GM23338 (cell line): Measurements from ENCODE around the gene KCNK16. TPM values are rescaled to one million over a fixed set of nuclear protein-coding genes. Genes with fewer than 3 reads are reported as not detected.

Experiments used
- ATAC-seq: fragments of 200-7000 bp; cut with Tn5 transposase; 3 replicates; pipeline ENCODE4 v1.9.1; 2020
- DNase-seq: peaks from one replicate; pipeline ENCODE4 v3.0.0-alpha.2; 2015; ENCODE audit warnings: low spot score
- H2AFZ ChIP-seq: fragments of 200-600 bp; sonication (generic); 2 replicates; pipeline ENCODE4 v1.8.0; 2016; ENCODE audit warnings: antibody characterized with exemption, mild to moderate bottlenecking, moderate library complexity
- H3F3A ChIP-seq: fragments of 200-600 bp; sonication (generic); replicated peaks from 2 replicates; pipeline ENCODE4 v1.8.0; 2017; ENCODE audit warnings: antibody characterized with exemption, mixed run types, low read depth
- H3K27ac ChIP-seq: fragments of 200-600 bp; sonication (generic); 2 replicates; pipeline ENCODE4 v1.6.1; 2016; ENCODE audit warnings: low read depth
- H3K27me3 ChIP-seq: fragments of 200-600 bp; sonication (generic); 2 replicates; pipeline ENCODE4 v1.8.0; 2016; ENCODE audit warnings: mild to moderate bottlenecking, mixed run types, moderate library complexity; ENCODE audit not compliant: insufficient read depth
- H3K36me3 ChIP-seq: fragments of 200-600 bp; sonication (generic); 2 replicates; pipeline ENCODE4 v1.8.0; 2016; ENCODE audit warnings: mild to moderate bottlenecking; ENCODE audit not compliant: insufficient read depth
- H3K4me1 ChIP-seq: fragments of 200-600 bp; sonication (generic); 2 replicates; pipeline ENCODE4 v1.8.0; 2016; ENCODE audit warnings: mild to moderate bottlenecking, moderate library complexity; ENCODE audit not compliant: insufficient read depth
- H3K4me2 ChIP-seq: fragments of 200-600 bp; sonication (generic); 2 replicates; pipeline ENCODE4 v1.7.1; 2017; ENCODE audit warnings: mixed run types
- H3K4me3 ChIP-seq: fragments of 200-600 bp; sonication (generic); 2 replicates; pipeline ENCODE4 v1.6.1; 2016; ENCODE audit warnings: mixed run types
- H3K79me2 ChIP-seq: fragments of 200-600 bp; sonication (generic); replicated peaks from 2 replicates; pipeline ENCODE4 v1.8.0; 2017; ENCODE audit warnings: mild to moderate bottlenecking; ENCODE audit not compliant: insufficient read depth
- H3K9me2 ChIP-seq: fragments of 200-600 bp; sonication (generic); 2 replicates; pipeline ENCODE4 v1.8.0; 2017; ENCODE audit not compliant: insufficient read depth
- H4K20me1 ChIP-seq: fragments of 200-600 bp; sonication (generic); replicated peaks from 2 replicates; pipeline ENCODE4 v1.8.0; 2017; ENCODE audit warnings: mild to moderate bottlenecking; ENCODE audit not compliant: insufficient read depth
- H3K27ac Mint-ChIP-seq: 2 replicates; pipeline ENCODE4 v1.8.0; 2020; ENCODE audit warnings: inconsistent platforms, mild to moderate bottlenecking, moderate library complexity, mixed read lengths
- H3K27me3 Mint-ChIP-seq: 3 replicates; pipeline ENCODE4 v1.8.0; 2022; ENCODE audit warnings: low read depth, mild to moderate bottlenecking, moderate library complexity, mixed read lengths, inconsistent platforms; ENCODE audit not compliant: insufficient read depth, poor library complexity
- H3K36me3 Mint-ChIP-seq: 3 replicates; pipeline ENCODE4 v1.8.0; 2021; ENCODE audit warnings: low read depth, mild to moderate bottlenecking, inconsistent platforms, moderate library complexity, mixed read lengths
- H3K4me1 Mint-ChIP-seq: 3 replicates; pipeline ENCODE4 v1.8.0; 2020; ENCODE audit warnings: mild to moderate bottlenecking, inconsistent platforms, mixed read lengths
- H3K4me3 Mint-ChIP-seq: 3 replicates; pipeline ENCODE4 v1.8.0; 2021; ENCODE audit warnings: moderate library complexity, mild to moderate bottlenecking, inconsistent platforms, mixed read lengths
- H3K9me3 Mint-ChIP-seq: 3 replicates; pipeline ENCODE4 v1.8.0; 2020; ENCODE audit warnings: moderate library complexity, mild to moderate bottlenecking, inconsistent platforms, mixed read lengths
- CREB1 ChIP-seq: fragments of 250-450 bp; sonication (Bioruptor Pico); IDR thresholded peaks from 2 replicates; pipeline ENCODE4 v1.5.0; 2020; ENCODE audit warnings: low read depth, mild to moderate bottlenecking, moderate library complexity
- EZH2 ChIP-seq: fragments of 200-600 bp; sonication (generic); IDR thresholded peaks from one replicate; pipeline ENCODE4 v1.8.0; 2017; ENCODE audit warnings: antibody characterized with exemption, mild to moderate bottlenecking, low read depth; ENCODE audit not compliant: unreplicated experiment
- EZH2phosphoT487 ChIP-seq: fragments of 200-600 bp; sonication (generic); IDR thresholded peaks from one replicate; pipeline ENCODE4 v1.8.1; 2018; ENCODE audit warnings: antibody characterized with exemption; ENCODE audit not compliant: unreplicated experiment
- JUNB ChIP-seq: IDR thresholded peaks from one replicate; pipeline ENCODE4 v1.6.1; 2016; ENCODE audit warnings: antibody characterized with exemption; ENCODE audit not compliant: unreplicated experiment
- NANOG ChIP-seq: IDR thresholded peaks from 2 replicates; pipeline ENCODE4 v1.6.1; 2016; ENCODE audit warnings: antibody characterized with exemption, borderline replicate concordance
- POLR2AphosphoS5 ChIP-seq: IDR thresholded peaks from 2 replicates; pipeline ENCODE4 v1.6.1; 2016; ENCODE audit warnings: antibody characterized with exemption, low read depth
- STAT1 ChIP-seq: IDR thresholded peaks from one replicate; pipeline ENCODE4 v1.6.1; 2016; ENCODE audit warnings: antibody characterized with exemption; ENCODE audit not compliant: unreplicated experiment
- ZNF114 ChIP-seq: fragments of 250-450 bp; sonication (Bioruptor Pico); IDR thresholded peaks from 2 replicates; pipeline ENCODE4 v1.5.0; 2020; ENCODE audit warnings: mild to moderate bottlenecking, moderate library complexity
- ZNF331 ChIP-seq: fragments of 250-450 bp; sonication (Bioruptor Pico); IDR thresholded peaks from 2 replicates; pipeline ENCODE4 v1.5.0; 2020; ENCODE audit warnings: low read depth, mild to moderate bottlenecking, moderate library complexity
- polyA plus RNA-seq: library from polyadenylated mRNA; unstranded; fragments of >200 nt; fragmentation: Nextera tagmentation; extraction: Ambion mirVana; gene quantifications from 2 replicates; pipeline ENCODE4 v1.2.1, GENCODE V29; 2016
- total RNA-seq: library from RNA; depleted of rRNA; stranded (reverse); fragments of >200 nt; shearing (Covaris generic); gene quantifications from 2 replicates; pipeline ENCODE4 v1.2.3, GENCODE V29; 2014
- TF ChIP-seq, protein P1 (sequence below): fragments of 250-450 bp; sonication (Bioruptor Pico); IDR thresholded peaks from 2 replicates; pipeline ENCODE4 v1.5.0; 2020; ENCODE audit warnings: mild to moderate bottlenecking, moderate library complexity
- TF ChIP-seq, protein P2 (sequence below): IDR thresholded peaks from one replicate; pipeline ENCODE4 v1.6.1; 2018; ENCODE audit warnings: antibody characterized with exemption; ENCODE audit not compliant: unreplicated experiment
- TF ChIP-seq, protein P3 (sequence below), 2 experiments: fragments of 200-600 bp in 1 of 2; sonication (generic) in 1 of 2; conservative IDR thresholded peaks; 2 replicates each; pipeline versions ENCODE4 v1.5.1 to v1.6.1; 2016 to 2017; ENCODE audit warnings: antibody characterized with exemption in 2 of 2, low read depth in 2 of 2, mild to moderate bottlenecking in 2 of 2, moderate library complexity in 1 of 2
- TF ChIP-seq, protein P4 (sequence below): IDR thresholded peaks from 2 replicates; pipeline ENCODE4 v1.6.1; 2016; ENCODE audit warnings: antibody characterized with exemption

The KCNK16 gene
- total and polyA plus RNA-seq, 2 experiments from 2014 or later = not detected

DNA sequence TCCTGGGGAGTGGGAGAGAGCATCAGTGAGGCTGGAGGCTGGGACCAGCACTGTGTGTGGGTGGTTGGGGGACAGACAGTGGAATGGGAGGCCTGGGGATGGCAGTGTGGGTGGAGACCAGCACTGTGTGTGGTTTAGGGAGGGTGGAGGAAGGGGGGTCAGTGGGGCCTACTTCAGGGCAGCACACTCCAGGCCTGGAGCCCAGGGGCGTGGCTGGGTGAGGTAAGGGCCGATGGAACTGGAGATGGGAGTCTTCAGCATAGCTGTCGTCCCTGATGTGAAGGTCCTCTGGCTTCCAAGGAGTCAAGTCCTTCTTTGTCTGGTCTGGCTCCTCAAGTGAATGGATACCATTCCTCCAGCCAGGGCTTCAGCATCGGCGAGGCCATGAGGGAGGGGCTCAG lies 26.9 kb downstream of the KCNK16 start:
- Histone ChIP-seq H3F3A (no peaks in the 10 kb centered on the region), H3K9me2 (peaks cover 11% of the 10 kb centered on the region), H4K20me1 (no peaks in the 10 kb centered on the region), H3K4me2 (no peak overlapping the region), H3K27me3 (no peaks in the 10 kb centered on the region), H3K4me3 (no peak overlapping the region), H3K4me1 (peaks cover 27% of the 10 kb centered on the region), H3K79me2 (no peaks in the 10 kb centered on the region), H2AFZ (no peak overlapping the region), H3K36me3 (no peaks in the 10 kb centered on the region), H3K27ac (no peak overlapping the region)
- no peak for DNase-seq
- no peaks in the 10 kb centered on the region for H3K36me3 Mint-ChIP-seq
- peaks cover 31% of the 10 kb centered on the region for H3K4me1 Mint-ChIP-seq
- TF ChIP-seq NANOG = no peak
- TF ChIP-seq EZH2phosphoT487 = no peak
- no peak for TF ChIP-seq ZNF331
- TF ChIP-seq, protein P1, sequence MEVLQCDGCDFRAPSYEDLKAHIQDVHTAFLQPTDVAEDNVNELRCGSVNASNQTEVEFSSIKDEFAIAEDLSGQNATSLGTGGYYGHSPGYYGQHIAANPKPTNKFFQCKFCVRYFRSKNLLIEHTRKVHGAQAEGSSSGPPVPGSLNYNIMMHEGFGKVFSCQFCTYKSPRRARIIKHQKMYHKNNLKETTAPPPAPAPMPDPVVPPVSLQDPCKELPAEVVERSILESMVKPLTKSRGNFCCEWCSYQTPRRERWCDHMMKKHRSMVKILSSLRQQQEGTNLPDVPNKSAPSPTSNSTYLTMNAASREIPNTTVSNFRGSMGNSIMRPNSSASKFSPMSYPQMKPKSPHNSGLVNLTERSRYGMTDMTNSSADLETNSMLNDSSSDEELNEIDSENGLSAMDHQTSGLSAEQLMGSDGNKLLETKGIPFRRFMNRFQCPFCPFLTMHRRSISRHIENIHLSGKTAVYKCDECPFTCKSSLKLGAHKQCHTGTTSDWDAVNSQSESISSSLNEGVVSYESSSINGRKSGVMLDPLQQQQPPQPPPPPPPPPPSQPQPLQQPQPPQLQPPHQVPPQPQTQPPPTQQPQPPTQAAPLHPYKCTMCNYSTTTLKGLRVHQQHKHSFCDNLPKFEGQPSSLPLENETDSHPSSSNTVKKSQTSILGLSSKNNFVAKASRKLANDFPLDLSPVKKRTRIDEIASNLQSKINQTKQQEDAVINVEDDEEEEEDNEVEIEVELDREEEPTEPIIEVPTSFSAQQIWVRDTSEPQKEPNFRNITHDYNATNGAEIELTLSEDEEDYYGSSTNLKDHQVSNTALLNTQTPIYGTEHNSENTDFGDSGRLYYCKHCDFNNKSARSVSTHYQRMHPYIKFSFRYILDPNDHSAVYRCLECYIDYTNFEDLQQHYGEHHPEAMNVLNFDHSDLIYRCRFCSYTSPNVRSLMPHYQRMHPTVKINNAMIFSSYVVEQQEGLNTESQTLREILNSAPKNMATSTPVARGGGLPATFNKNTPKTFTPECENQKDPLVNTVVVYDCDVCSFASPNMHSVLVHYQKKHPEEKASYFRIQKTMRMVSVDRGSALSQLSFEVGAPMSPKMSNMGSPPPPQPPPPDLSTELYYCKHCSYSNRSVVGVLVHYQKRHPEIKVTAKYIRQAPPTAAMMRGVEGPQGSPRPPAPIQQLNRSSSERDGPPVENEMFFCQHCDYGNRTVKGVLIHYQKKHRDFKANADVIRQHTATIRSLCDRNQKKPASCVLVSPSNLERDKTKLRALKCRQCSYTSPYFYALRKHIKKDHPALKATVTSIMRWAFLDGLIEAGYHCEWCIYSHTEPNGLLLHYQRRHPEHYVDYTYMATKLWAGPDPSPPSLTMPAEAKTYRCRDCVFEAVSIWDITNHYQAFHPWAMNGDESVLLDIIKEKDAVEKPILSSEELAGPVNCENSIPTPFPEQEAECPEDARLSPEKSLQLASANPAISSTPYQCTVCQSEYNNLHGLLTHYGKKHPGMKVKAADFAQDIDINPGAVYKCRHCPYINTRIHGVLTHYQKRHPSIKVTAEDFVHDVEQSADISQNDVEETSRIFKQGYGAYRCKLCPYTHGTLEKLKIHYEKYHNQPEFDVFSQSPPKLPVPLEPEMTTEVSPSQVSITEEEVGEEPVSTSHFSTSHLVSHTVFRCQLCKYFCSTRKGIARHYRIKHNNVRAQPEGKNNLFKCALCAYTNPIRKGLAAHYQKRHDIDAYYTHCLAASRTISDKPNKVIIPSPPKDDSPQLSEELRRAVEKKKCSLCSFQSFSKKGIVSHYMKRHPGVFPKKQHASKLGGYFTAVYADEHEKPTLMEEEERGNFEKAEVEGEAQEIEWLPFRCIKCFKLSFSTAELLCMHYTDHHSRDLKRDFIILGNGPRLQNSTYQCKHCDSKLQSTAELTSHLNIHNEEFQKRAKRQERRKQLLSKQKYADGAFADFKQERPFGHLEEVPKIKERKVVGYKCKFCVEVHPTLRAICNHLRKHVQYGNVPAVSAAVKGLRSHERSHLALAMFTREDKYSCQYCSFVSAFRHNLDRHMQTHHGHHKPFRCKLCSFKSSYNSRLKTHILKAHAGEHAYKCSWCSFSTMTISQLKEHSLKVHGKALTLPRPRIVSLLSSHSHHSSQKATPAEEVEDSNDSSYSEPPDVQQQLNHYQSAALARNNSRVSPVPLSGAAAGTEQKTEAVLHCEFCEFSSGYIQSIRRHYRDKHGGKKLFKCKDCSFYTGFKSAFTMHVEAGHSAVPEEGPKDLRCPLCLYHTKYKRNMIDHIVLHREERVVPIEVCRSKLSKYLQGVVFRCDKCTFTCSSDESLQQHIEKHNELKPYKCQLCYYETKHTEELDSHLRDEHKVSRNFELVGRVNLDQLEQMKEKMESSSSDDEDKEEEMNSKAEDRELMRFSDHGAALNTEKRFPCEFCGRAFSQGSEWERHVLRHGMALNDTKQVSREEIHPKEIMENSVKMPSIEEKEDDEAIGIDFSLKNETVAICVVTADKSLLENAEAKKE (CRISPR knock-in tag) = no peak
- TF ChIP-seq ZNF114 (CRISPR knock-in tag) = no peak
- TF ChIP-seq POLR2AphosphoS5 = no peak
- TF ChIP-seq STAT1 = no peak
- TF ChIP-seq, protein P2, sequence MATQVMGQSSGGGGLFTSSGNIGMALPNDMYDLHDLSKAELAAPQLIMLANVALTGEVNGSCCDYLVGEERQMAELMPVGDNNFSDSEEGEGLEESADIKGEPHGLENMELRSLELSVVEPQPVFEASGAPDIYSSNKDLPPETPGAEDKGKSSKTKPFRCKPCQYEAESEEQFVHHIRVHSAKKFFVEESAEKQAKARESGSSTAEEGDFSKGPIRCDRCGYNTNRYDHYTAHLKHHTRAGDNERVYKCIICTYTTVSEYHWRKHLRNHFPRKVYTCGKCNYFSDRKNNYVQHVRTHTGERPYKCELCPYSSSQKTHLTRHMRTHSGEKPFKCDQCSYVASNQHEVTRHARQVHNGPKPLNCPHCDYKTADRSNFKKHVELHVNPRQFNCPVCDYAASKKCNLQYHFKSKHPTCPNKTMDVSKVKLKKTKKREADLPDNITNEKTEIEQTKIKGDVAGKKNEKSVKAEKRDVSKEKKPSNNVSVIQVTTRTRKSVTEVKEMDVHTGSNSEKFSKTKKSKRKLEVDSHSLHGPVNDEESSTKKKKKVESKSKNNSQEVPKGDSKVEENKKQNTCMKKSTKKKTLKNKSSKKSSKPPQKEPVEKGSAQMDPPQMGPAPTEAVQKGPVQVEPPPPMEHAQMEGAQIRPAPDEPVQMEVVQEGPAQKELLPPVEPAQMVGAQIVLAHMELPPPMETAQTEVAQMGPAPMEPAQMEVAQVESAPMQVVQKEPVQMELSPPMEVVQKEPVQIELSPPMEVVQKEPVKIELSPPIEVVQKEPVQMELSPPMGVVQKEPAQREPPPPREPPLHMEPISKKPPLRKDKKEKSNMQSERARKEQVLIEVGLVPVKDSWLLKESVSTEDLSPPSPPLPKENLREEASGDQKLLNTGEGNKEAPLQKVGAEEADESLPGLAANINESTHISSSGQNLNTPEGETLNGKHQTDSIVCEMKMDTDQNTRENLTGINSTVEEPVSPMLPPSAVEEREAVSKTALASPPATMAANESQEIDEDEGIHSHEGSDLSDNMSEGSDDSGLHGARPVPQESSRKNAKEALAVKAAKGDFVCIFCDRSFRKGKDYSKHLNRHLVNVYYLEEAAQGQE = no peak
- TF ChIP-seq, protein P3, sequence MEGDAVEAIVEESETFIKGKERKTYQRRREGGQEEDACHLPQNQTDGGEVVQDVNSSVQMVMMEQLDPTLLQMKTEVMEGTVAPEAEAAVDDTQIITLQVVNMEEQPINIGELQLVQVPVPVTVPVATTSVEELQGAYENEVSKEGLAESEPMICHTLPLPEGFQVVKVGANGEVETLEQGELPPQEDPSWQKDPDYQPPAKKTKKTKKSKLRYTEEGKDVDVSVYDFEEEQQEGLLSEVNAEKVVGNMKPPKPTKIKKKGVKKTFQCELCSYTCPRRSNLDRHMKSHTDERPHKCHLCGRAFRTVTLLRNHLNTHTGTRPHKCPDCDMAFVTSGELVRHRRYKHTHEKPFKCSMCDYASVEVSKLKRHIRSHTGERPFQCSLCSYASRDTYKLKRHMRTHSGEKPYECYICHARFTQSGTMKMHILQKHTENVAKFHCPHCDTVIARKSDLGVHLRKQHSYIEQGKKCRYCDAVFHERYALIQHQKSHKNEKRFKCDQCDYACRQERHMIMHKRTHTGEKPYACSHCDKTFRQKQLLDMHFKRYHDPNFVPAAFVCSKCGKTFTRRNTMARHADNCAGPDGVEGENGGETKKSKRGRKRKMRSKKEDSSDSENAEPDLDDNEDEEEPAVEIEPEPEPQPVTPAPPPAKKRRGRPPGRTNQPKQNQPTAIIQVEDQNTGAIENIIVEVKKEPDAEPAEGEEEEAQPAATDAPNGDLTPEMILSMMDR (conservative IDR thresholded peaks at IDR 0.05; ENCODE audit: low read depth in 2 of 2) = no peak
- TF ChIP-seq JUNB = no peak
- no peak for TF ChIP-seq CREB1 (CRISPR knock-in tag)
- no peak for TF ChIP-seq EZH2
- TF ChIP-seq, protein P4, sequence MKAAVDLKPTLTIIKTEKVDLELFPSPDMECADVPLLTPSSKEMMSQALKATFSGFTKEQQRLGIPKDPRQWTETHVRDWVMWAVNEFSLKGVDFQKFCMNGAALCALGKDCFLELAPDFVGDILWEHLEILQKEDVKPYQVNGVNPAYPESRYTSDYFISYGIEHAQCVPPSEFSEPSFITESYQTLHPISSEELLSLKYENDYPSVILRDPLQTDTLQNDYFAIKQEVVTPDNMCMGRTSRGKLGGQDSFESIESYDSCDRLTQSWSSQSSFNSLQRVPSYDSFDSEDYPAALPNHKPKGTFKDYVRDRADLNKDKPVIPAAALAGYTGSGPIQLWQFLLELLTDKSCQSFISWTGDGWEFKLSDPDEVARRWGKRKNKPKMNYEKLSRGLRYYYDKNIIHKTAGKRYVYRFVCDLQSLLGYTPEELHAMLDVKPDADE = no peak
- peak; percentile 27; the same call in 2 of the 3 replicates for ATAC-seq
- no peaks in the 10 kb centered on the region; the same call in 2 of the 3 replicates for H3K9me3 Mint-ChIP-seq
- H3K4me3 Mint-ChIP-seq = no peak overlapping the region
- peaks cover 35% of the 10 kb centered on the region for H3K27me3 Mint-ChIP-seq
- H3K27ac Mint-ChIP-seq = no peak overlapping the region
